DND-41 (cell line): ENCODE measurements around the gene ZSCAN29.

Experiments
- ATAC-seq: fragments of 200-7000 bp; cut with Tn5 transposase; 3 replicates; pipeline ENCODE4 v1.9.1; 2021; ENCODE audit warnings: low read depth; ENCODE audit not compliant: insufficient read depth
- DNase-seq: peaks from one replicate; pipeline ENCODE4 v3.0.0-alpha.2; 2020
- H2AFZ ChIP-seq: 2 replicates; pipeline ENCODE4 v1.6.0; 2012; ENCODE audit warnings: low read depth, low read length
- H3K27ac ChIP-seq: 2 replicates; pipeline ENCODE4 v1.5.1; 2012; ENCODE audit warnings: low read length, inconsistent platforms
- H3K27me3 ChIP-seq: fragments of 200-600 bp; sonication (generic); 2 replicates; pipeline ENCODE4 v1.6.0; 2012; ENCODE audit warnings: low read length, mild to moderate bottlenecking, inconsistent platforms; ENCODE audit not compliant: insufficient read depth, poor library complexity
- H3K36me3 ChIP-seq: 2 replicates; pipeline ENCODE4 v1.5.1; 2012; ENCODE audit warnings: low read length, inconsistent platforms; ENCODE audit not compliant: insufficient read depth
- H3K4me1 ChIP-seq: 2 replicates; pipeline ENCODE4 v1.5.1; 2012; ENCODE audit warnings: mild to moderate bottlenecking, low read length; ENCODE audit not compliant: insufficient read depth
- H3K4me2 ChIP-seq: 2 replicates; pipeline ENCODE4 v1.6.0; 2012; ENCODE audit warnings: mild to moderate bottlenecking, moderate library complexity, low read length, inconsistent platforms; ENCODE audit not compliant: insufficient read depth
- H3K4me3 ChIP-seq, 2 experiments: fragments of 200-600 bp in 1 of 2; shearing (Covaris generic) in 1 of 2; 2 replicates each; pipeline ENCODE4 v1.5.1; 2012 to 2016; ENCODE audit warnings: inconsistent platforms in 2 of 2, low read length in 2 of 2, mild to moderate bottlenecking in 2 of 2, low read depth in 1 of 2, moderate library complexity in 1 of 2
- H3K79me2 ChIP-seq: 2 replicates; pipeline ENCODE4 v1.6.0; 2012; ENCODE audit warnings: low read length, inconsistent platforms; ENCODE audit not compliant: insufficient read depth
- H3K9ac ChIP-seq: 2 replicates; pipeline ENCODE4 v1.6.0; 2012; ENCODE audit warnings: low read depth, mild to moderate bottlenecking, inconsistent platforms, low read length, moderate library complexity
- H3K9me3 ChIP-seq: 2 replicates; pipeline ENCODE4 v1.5.1; 2012; ENCODE audit warnings: low read length, moderate library complexity, mild to moderate bottlenecking, inconsistent platforms; ENCODE audit not compliant: insufficient read depth, severe bottlenecking
- H4K20me1 ChIP-seq: 2 replicates; pipeline ENCODE4 v1.6.0; 2012; ENCODE audit warnings: low read length; ENCODE audit not compliant: insufficient read depth
- EZH2 ChIP-seq: IDR thresholded peaks from 3 replicates; pipeline ENCODE4 v1.6.1; 2012; ENCODE audit warnings: borderline replicate concordance, low read depth, mild to moderate bottlenecking, moderate library complexity, low read length, inconsistent platforms; ENCODE audit not compliant: severe bottlenecking
- TF ChIP-seq, protein P1 (sequence below): IDR thresholded peaks from 2 replicates; pipeline ENCODE4 v1.5.1; 2012; ENCODE audit warnings: borderline replicate concordance, low read length, moderate library complexity, mild to moderate bottlenecking; ENCODE audit not compliant: poor library complexity, severe bottlenecking; ENCODE audit errors: extremely low read depth

ZSCAN29 gene

DNA sequence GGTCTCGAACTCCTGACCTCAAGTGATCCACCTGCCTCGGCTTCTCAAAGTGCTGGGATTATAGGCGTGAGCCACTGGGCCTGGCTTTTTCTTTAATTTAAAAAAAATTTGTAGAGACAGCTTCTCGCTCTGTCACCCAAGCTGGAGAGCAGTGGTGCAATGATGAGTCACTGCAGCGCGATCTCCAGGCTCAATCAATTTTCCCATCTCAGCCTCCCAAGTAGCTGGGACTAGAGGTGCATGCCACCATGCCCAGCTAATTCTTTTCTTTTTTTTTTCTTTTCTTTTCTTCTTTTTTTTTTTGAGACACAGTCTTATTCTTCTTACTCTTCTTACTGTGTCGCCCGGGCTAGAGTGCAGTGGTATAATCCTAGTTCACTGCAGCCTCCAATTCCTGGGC, 19.9 kb upstream of the ZSCAN29 start:
- DNase-seq: no peak
- 0 out of 2 replicates have a peak, but pooled peaks cover 2% of the 10 kb centered on the region for H3K79me2 ChIP-seq
- ATAC-seq: no peak
- H3K27ac ChIP-seq: no peak overlapping the region
- no peak for TF ChIP-seq EZH2
- TF ChIP-seq, protein P1, sequence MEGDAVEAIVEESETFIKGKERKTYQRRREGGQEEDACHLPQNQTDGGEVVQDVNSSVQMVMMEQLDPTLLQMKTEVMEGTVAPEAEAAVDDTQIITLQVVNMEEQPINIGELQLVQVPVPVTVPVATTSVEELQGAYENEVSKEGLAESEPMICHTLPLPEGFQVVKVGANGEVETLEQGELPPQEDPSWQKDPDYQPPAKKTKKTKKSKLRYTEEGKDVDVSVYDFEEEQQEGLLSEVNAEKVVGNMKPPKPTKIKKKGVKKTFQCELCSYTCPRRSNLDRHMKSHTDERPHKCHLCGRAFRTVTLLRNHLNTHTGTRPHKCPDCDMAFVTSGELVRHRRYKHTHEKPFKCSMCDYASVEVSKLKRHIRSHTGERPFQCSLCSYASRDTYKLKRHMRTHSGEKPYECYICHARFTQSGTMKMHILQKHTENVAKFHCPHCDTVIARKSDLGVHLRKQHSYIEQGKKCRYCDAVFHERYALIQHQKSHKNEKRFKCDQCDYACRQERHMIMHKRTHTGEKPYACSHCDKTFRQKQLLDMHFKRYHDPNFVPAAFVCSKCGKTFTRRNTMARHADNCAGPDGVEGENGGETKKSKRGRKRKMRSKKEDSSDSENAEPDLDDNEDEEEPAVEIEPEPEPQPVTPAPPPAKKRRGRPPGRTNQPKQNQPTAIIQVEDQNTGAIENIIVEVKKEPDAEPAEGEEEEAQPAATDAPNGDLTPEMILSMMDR: no peak
- H3K4me2 ChIP-seq: no peak overlapping the region
- H3K4me3 ChIP-seq: no peak overlapping the region
- no peaks in the 10 kb centered on the region for H3K9me3 ChIP-seq
- no peak overlapping the region for H2AFZ ChIP-seq
- H3K36me3 ChIP-seq: peaks cover 37% of the 10 kb centered on the region
- H3K27me3 ChIP-seq: no peaks in the 10 kb centered on the region
- no peaks in the 10 kb centered on the region for H3K4me1 ChIP-seq
- H3K9ac ChIP-seq: no peak overlapping the region
- no peaks in the 10 kb centered on the region for H4K20me1 ChIP-seq

DNA sequence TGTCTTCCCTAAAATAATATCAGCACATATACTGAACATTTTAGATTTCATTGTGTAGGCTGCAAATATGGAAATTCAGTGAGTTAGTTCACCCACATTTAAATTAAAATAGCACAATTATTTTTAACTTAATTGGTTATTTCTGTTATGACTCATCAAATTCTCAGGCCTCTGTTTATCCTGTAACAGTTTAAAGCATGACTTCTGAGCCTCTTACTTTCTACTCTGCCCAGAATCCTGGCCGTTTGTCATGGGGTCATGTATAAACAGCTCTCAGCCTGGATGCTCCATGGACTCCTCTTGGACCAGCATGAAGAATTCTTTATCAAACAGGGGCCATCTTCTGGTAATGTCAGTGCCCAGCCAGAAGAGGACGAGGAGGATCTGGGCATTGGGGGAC, 12.2 kb upstream of the ZSCAN29 start:
- Histone ChIP-seq H3K27me3 (no peaks in the 10 kb centered on the region), H3K4me2 (no peak overlapping the region), H3K27ac (no peak overlapping the region), H3K9ac (no peak overlapping the region), H4K20me1 (no peaks in the 10 kb centered on the region), H3K4me1 (no peaks in the 10 kb centered on the region), H3K36me3 (peaks cover 75% of the 10 kb centered on the region), H3K4me3 (no peak overlapping the region), H3K9me3 (no peaks in the 10 kb centered on the region), H2AFZ (no peak overlapping the region), H3K79me2 (no peaks in the 10 kb centered on the region)
- TF ChIP-seq EZH2: no peak
- TF ChIP-seq, protein P1: no peak
- ATAC-seq (no peak), DNase-seq (no peak)

- no peak overlapping the region for H3K4me2 ChIP-seq
- ATAC-seq (no peak), DNase-seq (no peak)
- no peaks in the 10 kb centered on the region for H4K20me1 ChIP-seq
- H3K36me3 ChIP-seq: peaks cover 78% of the 10 kb centered on the region
- TF ChIP-seq EZH2: no peak
- TF ChIP-seq, protein P1: no peak
- H3K4me3 ChIP-seq: no peak overlapping the region
- H3K27me3 ChIP-seq: no peaks in the 10 kb centered on the region
- H2AFZ ChIP-seq: no peak overlapping the region
- no peaks in the 10 kb centered on the region for H3K9me3 ChIP-seq
- no peak overlapping the region for H3K9ac ChIP-seq
- H3K4me1 ChIP-seq: no peaks in the 10 kb centered on the region
- no peak overlapping the region for H3K27ac ChIP-seq
- H3K79me2 ChIP-seq: no peaks in the 10 kb centered on the region
These were observed 11.5 kb upstream of the ZSCAN29 start for GRCh38 chr15:43382310-43382709.

- Histone ChIP-seq H3K27ac (no peak overlapping the region), H3K79me2 (peaks cover 15% of the 10 kb centered on the region; the same call in 1 of the 2 replicates), H3K4me1 (no peaks in the 10 kb centered on the region), H3K27me3 (no peaks in the 10 kb centered on the region), H3K4me2 (no peak overlapping the region), H3K9me3 (no peaks in the 10 kb centered on the region), H2AFZ (no peak overlapping the region), H3K36me3 (peaks cover 62% of the 10 kb centered on the region), H3K4me3 (no peak overlapping the region), H4K20me1 (peaks cover 4% of the 10 kb centered on the region; the same call in 1 of the 2 replicates), H3K9ac (no peak overlapping the region)
- TF ChIP-seq EZH2: no peak
- TF ChIP-seq, protein P1: no peak
- ATAC-seq (no peak), DNase-seq (no peak)
These were observed 7.8 kb upstream of the ZSCAN29 start for GRCh38 chr15:43378601-43379000.
